Kidney epithelial cell (primary cell): Measurements from ENCODE around the gene FGR. TPM values are rescaled to one million over a fixed set of nuclear protein-coding genes. Genes with fewer than 3 reads are reported as not detected.
"Not testable (repeated sequence)": the region's sequence is repeated elsewhere in the genome, so short reads cannot be mapped to it uniquely, and the experiment has no call there.

Experiments used
- DNase-seq: peaks from one replicate; pipeline ENCODE4 v3.0.0-alpha.2; 2010; ENCODE audit warnings: low read depth
- H3K27me3 ChIP-seq: 2 replicates; pipeline ENCODE4 v1.6.0; 2011; ENCODE audit warnings: low read length; ENCODE audit not compliant: control insufficient read depth, insufficient read depth
- H3K36me3 ChIP-seq: 2 replicates; pipeline ENCODE4 v1.5.1; 2011; ENCODE audit warnings: low read length; ENCODE audit not compliant: control insufficient read depth, insufficient read depth
- H3K4me3 ChIP-seq: 2 replicates; pipeline ENCODE4 v1.5.1; 2011; ENCODE audit warnings: low read depth, mild to moderate bottlenecking, control low read depth, low read length
- total RNA-seq: library from RNA; depleted of rRNA; stranded (reverse); fragments of >200 nt; gene quantifications from 2 replicates; pipeline ENCODE4 v1.2.3, GENCODE V29; 2015
- TF ChIP-seq, protein P1 (sequence below): IDR thresholded peaks from 2 replicates; pipeline ENCODE4 v1.5.1; 2011; ENCODE audit warnings: mild to moderate bottlenecking, moderate library complexity, low read length, control low read depth, inconsistent platforms; ENCODE audit not compliant: insufficient read depth, poor library complexity, severe bottlenecking

Gene FGR
- total RNA-seq, 1 donor from 2014 or later: not detected

DNA sequence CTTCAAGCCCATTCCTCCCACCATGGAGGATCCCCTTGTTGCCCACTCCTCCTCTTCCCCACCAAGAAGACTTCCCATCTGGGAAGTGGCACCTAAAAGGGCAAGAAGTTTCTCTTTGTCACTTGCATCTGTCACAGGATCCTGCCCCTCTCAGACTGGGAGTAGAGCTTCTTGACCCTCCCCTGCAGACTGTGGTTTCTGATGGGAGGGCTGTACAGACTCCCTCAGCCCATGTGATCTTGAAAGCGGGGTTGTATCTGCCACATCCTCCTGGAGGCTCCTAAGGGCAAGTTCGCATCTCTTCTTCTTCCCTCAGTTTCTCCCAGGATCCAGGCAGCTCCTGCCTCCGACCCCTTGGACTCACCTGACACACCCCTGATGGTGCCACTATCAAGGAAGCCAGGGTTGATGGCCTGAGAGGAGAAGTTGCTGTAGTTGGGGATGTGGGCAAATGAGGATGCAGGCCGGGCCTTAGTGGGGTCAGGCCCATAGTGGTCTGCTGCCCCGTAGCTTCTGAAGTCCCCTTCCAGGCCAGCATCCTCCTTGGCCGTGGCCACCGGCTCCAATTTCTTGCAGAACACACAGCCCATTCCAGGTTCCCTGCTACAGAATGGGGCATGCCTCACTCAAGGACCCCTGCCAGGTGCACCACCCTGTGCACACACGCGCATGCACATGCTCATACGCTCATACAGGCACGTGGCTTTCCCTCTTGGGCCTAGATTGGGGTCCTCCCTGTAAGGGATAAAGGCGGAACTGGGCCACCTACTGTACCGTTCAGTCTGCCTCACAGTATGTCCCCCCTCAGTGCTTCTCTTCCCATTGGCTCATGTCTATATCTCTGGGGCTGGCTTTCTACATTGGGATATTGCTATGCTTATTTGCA, 11.4 kb downstream of the FGR start:
- H3K36me3 ChIP-seq: no peaks in the 10 kb centered on the region
- DNase-seq: no peak
- H3K4me3 ChIP-seq: no peak overlapping the region
- TF ChIP-seq, protein P1, sequence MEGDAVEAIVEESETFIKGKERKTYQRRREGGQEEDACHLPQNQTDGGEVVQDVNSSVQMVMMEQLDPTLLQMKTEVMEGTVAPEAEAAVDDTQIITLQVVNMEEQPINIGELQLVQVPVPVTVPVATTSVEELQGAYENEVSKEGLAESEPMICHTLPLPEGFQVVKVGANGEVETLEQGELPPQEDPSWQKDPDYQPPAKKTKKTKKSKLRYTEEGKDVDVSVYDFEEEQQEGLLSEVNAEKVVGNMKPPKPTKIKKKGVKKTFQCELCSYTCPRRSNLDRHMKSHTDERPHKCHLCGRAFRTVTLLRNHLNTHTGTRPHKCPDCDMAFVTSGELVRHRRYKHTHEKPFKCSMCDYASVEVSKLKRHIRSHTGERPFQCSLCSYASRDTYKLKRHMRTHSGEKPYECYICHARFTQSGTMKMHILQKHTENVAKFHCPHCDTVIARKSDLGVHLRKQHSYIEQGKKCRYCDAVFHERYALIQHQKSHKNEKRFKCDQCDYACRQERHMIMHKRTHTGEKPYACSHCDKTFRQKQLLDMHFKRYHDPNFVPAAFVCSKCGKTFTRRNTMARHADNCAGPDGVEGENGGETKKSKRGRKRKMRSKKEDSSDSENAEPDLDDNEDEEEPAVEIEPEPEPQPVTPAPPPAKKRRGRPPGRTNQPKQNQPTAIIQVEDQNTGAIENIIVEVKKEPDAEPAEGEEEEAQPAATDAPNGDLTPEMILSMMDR: no peak
- peaks cover under 1% of the 10 kb centered on the region for H3K27me3 ChIP-seq

DNA sequence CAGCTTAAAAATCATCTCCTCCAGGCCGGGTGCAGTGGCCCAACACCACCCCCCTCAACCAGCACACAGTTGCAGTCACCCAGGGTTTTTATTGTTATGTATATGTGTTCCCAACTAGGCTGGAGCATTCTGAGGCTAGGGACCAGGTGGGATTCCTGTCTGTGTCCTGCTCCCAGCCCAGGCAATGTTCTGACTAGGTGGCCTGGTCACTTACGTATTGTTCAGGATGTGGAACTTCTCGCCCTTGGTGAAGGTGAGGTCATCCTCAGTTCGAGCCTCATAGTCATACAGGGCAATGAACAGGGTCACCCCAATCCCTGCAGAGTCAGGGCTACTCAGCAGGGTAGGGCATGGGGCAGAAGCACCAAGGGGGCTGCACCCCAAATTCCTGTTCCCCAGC, 12.2 kb downstream of the FGR start:
- DNase-seq: no peak
- H3K27me3 ChIP-seq: no peaks in the 10 kb centered on the region
- no peak overlapping the region for H3K4me3 ChIP-seq
- TF ChIP-seq, protein P1: no peak
- H3K36me3 ChIP-seq: no peaks in the 10 kb centered on the region

DNA sequence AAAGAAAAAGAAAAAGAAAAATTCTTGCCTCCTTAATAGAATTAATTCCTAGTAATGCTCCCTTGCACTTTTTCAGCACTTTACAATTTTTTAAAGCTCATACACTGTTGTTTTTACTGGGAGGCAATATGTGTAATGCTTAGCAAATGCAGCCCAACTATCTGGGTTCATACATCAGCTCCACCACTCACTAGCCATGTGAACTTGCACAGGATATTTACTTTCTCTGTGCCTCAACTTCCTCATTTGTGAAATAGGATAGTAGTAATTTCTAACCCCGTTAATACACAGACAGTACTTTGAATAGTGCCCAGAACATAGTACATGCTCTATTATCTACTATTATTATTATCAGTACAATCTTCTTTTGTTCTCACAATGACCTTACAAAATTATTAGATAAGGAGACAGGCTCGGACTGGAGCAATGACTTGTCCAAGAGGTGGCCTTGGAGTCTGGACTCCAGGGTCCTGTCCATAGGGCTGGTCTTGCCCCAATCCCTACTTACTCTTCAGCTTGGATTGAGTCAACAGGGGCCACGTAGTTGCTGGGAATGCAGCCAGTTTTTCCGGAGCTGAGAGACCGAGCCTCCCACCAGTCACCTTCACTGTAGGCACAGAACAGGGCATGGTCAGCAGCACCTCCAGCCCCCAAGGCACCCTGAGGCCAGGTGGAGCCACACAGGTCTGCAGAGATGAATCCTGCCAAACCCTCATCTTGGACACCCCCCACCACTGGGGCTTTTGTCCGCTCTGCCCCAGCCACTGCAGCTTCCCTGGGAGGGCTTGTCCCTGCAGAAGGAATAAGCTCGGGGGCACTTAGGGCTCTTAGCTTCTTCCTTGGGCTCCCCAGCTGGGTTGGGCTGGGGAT, 13.7 kb downstream of the FGR start:
- TF ChIP-seq, protein P1: no peak
- Histone ChIP-seq H3K36me3 (no peaks in the 10 kb centered on the region), H3K27me3 (no peaks in the 10 kb centered on the region), H3K4me3 (no peak overlapping the region)
- no peak for DNase-seq

DNA sequence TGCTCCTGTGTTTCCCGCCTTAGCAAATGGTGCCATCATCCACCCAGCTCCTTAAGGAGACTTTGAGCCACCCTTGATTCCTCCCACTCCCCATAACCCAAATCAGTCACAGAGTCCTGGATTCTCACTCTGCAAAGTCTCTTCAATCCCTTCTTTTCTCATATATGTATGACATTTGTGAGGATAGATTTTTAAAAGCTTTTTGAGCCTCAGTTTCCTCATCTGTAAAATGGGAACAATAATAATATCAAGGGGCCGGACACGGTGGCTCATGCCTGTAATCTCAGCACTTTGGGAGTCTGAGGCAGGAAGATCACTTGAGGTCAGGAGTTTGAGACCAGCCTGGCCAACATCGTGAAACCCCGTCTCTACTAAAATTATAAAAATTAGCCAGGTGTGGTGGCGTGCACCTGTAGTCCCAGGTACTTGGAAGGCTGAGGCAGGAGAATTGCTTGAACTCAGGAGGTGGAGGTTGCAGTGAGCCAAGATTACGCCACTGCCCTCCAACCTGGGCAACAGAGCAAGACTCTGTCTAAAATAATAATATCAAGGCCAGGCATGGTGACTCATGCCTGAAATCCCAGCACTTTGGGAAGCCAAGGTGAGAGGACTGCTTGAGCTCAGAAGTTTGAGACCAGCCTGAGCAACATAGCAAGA, 15.1 kb downstream of the FGR start:
- not testable (repeated sequence) for H3K4me3 ChIP-seq, H3K36me3 ChIP-seq, H3K27me3 ChIP-seq, DNase-seq

DNA sequence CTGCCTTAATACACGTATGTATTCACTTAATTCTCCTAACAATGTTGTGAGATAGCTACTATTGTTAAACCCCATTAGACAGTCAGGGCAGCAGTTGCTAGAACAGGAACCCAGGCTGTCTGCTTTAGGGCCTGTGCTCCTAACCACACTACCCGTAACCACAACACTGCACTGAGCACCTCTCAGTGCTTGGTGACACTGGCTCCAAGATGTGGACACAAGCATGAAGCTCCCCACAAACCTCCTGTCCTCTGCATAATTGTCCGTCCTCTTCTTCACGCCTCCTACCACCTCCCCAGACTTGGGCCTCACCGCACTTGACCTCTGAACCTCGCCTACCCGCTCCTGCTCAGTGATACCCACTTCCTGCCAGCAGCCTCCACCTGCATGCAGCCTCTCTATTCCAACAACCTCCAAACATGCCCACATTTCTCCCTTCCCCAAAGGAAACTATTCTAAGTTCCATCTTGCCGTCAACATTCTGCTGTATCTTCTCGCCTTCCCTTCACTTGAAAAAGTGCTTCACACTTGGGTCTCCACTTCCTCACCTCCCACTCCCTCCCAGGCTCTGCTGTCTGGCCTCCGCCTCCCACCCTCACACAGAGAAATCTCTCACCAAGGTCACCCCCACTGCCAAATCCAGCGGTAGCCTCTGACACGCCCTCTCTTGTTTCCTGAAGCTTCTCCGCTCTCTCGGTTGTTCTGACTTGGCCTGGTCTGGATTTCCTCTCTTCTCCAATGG, 16.5 kb downstream of the FGR start:
- Histone ChIP-seq H3K27me3 (peaks cover 4% of the 10 kb centered on the region), H3K36me3 (no peaks in the 10 kb centered on the region), H3K4me3 (no peak overlapping the region)
- TF ChIP-seq, protein P1: no peak
- no peak for DNase-seq

DNA sequence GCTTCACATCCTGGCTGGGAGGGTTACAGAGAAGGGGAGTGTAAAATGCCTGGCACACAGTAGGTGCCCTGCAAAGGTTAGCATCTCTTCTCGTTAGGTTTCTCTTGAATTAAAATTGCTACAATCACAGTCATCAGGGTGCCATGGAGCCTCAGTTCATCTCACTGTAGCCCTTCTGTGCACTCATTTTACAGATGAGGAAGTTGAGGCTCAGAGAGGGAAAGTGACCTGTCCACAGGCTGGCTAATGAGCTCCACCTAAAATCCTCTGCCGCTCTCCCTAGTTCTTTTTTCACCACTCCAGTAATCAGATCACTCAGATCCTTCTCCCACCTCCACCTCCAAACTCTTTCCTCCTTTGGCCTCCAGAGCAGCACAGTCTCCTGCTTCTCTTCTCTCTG, 17.6 kb downstream of the FGR start:
- no peak for DNase-seq
- TF ChIP-seq, protein P1: no peak
- Histone ChIP-seq H3K27me3 (peaks cover 4% of the 10 kb centered on the region), H3K36me3 (no peaks in the 10 kb centered on the region), H3K4me3 (no peak overlapping the region)
